CD4-positive, alpha-beta T cell treated with Interleukin-4 for 4 hours (primary cell): Measurements from ENCODE around the gene TMEM208.

Source experiments
- DNase-seq: peaks from one replicate; pipeline ENCODE4 v3.0.0-alpha.2; 2020

Gene TMEM208

GRCh38 chr16:67226804-67227566, at the start of gene TMEM208:
Gene TMEM208 (plus strand): TSS chr16:67227130. CDS start chr16:67227219, 89 bp downstream.
- peak; percentile 97 for DNase-seq

GRCh38 chr16:67177743-67178699, 48.9 kb upstream of the TMEM208 start:
- peak; percentile 66 for DNase-seq

GRCh38 chr16:67179421-67180080, 47.4 kb upstream of the TMEM208 start:
- DNase-seq: no peak

- DNase-seq: no peak
These were observed 46.8 kb upstream of the TMEM208 start for GRCh38 chr16:67180166-67180565.

- DNase-seq: no peak
These were observed 45.6 kb upstream of the TMEM208 start for GRCh38 chr16:67181346-67181745.

GRCh38 chr16:67182288-67182687, 44.6 kb upstream of the TMEM208 start:
- no peak for DNase-seq

GRCh38 chr16:67183284-67183626, 43.7 kb upstream of the TMEM208 start:
- no peak for DNase-seq

GRCh38 chr16:67183627-67184452, 43.1 kb upstream of the TMEM208 start, which contains the start of gene MATCAP1:
Gene MATCAP1 (minus strand): TSS chr16:67183963. CDS start chr16:67180610, 3,353 bp downstream.
- peak; percentile 97 for DNase-seq

GRCh38 chr16:67184453-67184994, 42.4 kb upstream of the TMEM208 start:
- no peak for DNase-seq

GRCh38 chr16:67184995-67185650, 41.8 kb upstream of the TMEM208 start:
- DNase-seq: peak; percentile 72

- DNase-seq: no peak
These were observed 41.2 kb upstream of the TMEM208 start for GRCh38 chr16:67185651-67186134.

GRCh38 chr16:67186550-67186950, 40.4 kb upstream of the TMEM208 start:
- no peak for DNase-seq

- DNase-seq: no peak
These were observed 39.6 kb upstream of the TMEM208 start for GRCh38 chr16:67187175-67187890.

- no peak for DNase-seq
These were observed 38.6 kb upstream of the TMEM208 start for GRCh38 chr16:67188323-67188722.

GRCh38 chr16:67188798-67189197, 38.1 kb upstream of the TMEM208 start:
- DNase-seq: no peak

- no peak for DNase-seq
These were observed 36.9 kb upstream of the TMEM208 start, which contains the start of gene EXOC3L1 for GRCh38 chr16:67190041-67190440. Gene EXOC3L1 (minus strand): TSS chr16:67190136. CDS start chr16:67189676, 460 bp downstream.

GRCh38 chr16:67190448-67191399, 36.2 kb upstream of the TMEM208 start:
- no peak for DNase-seq

GRCh38 chr16:67191411-67191994, 35.4 kb upstream of the TMEM208 start:
- no peak for DNase-seq
